ENCODE data around the gene TET1.
"Not testable (repeated sequence)": the region's sequence is repeated elsewhere in the genome, so short reads cannot be mapped to it uniquely, and the experiment has no call there.

Gene TET1

DNA sequence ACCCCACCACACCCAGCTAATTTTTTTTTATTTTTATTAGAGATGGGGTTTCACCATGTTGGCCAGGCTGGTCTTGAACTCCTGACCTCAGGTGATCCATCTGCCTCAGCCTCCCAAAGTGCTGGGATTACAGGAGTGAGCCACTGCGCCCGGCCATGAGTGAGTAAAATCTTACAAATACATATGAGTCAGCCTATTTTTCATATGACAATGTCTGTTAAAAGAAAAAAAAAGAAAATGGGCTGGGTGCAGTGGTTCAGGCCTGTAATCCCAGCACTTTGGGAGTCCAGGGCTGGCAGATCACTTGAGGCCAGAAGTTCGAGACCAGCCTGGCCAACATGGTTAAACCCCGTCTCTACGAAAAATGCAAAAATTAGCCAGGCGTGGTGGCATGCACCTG, 24.1 kb downstream of the TET1 start:
- H3K27me3 Mint-ChIP-seq (ENCODE audit: low read depth); H3K4me3 Mint-ChIP-seq; H3K4me1 Mint-ChIP-seq (ENCODE audit: low read depth); H3K36me3 Mint-ChIP-seq (ENCODE audit: low read depth); DNase-seq (ENCODE audit: low spot score); H3K27ac Mint-ChIP-seq; H3K9me3 Mint-ChIP-seq: not testable (repeated sequence)

DNA sequence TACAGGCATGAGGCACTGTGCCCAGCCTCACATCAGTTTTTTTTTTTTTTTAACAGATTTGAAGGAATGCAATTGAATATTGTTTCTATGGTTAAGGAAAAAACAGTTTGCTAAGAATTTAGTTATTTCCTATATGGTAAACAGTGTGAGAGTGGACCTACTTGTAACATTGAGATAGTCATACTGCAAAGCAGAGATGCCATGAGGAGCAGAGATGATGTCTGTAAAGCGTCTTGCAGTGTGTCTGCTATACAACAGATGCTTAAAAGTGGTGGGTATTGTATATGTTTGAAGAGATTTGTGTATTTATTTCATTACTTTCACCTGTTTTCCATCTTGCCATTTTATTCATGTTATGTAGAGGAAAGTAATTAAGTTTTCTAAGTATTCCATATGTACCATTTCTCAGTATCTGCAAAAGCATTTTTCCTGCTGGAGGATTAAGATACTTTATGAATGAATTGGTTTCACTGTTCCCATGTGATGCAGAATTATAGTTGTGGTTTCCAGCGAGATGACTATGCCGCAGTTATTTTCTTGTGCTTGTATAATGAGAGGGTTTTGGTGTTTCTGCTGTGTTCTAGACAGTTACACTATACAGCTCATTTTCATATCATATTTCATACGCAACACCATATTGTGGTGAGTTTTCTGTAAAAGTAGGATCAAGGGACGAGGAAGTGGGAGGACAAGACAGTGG, 26.6 kb downstream of the TET1 start:
- H3K9me3 Mint-ChIP-seq: no peaks in the 10 kb centered on the region
- H3K4me1 Mint-ChIP-seq (ENCODE audit: low read depth): peaks cover 3% of the 10 kb centered on the region
- H3K27ac Mint-ChIP-seq: no peak overlapping the region
- H3K4me3 Mint-ChIP-seq: no peak overlapping the region
- no peaks in the 10 kb centered on the region for H3K36me3 Mint-ChIP-seq (ENCODE audit: low read depth)
- no peak for DNase-seq (ENCODE audit: low spot score)
- H3K27me3 Mint-ChIP-seq (ENCODE audit: low read depth): peaks cover 3% of the 10 kb centered on the region

DNA sequence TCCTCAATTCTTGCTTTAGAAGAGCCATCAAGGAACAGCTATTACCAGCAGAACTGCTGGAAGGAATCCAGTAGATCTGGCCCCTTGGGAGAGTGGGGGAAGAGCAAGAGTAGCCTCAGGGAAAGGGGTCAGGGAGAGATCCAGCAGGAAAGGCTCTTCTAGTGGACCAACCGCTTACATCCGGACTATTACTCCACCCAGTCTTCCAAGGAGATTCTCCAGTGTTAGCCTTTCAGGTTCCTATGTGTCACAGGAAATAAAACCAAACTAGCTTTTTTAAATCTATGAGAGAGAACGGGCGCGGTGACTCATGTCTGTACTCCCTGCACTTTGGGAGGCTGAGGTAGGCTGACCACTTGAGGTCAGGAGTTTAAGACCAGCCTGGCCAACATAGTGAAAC, 34.3 kb downstream of the TET1 start:
- H3K9me3 Mint-ChIP-seq: no peaks in the 10 kb centered on the region
- peaks cover 4% of the 10 kb centered on the region for H3K27me3 Mint-ChIP-seq (ENCODE audit: low read depth)
- H3K27ac Mint-ChIP-seq: no peak overlapping the region
- DNase-seq (ENCODE audit: low spot score): no peak
- peaks cover 3% of the 10 kb centered on the region for H3K4me1 Mint-ChIP-seq (ENCODE audit: low read depth)
- no peak overlapping the region for H3K4me3 Mint-ChIP-seq
- no peaks in the 10 kb centered on the region for H3K36me3 Mint-ChIP-seq (ENCODE audit: low read depth)

DNA sequence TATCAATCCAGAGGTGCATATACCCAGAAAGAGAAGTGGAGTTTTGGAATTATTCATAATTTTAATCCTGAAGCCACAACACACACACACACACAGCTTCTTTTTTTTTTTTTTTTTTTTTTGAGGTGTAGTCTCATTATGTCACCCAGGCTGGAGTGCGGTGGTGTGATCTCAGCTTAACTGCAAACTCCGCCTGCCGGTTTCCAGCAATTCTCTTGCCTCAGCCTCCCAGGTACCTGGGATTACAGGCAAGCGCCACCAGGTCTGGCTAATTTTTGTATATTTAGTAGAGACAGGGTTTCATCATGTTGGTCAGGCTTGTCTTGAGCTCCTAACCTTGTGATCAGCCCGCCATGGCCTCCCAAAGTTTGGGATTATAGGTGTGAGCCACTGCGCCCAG, 35.4 kb downstream of the TET1 start:
- H3K4me3 Mint-ChIP-seq: no peak overlapping the region
- H3K9me3 Mint-ChIP-seq: no peaks in the 10 kb centered on the region

DNA sequence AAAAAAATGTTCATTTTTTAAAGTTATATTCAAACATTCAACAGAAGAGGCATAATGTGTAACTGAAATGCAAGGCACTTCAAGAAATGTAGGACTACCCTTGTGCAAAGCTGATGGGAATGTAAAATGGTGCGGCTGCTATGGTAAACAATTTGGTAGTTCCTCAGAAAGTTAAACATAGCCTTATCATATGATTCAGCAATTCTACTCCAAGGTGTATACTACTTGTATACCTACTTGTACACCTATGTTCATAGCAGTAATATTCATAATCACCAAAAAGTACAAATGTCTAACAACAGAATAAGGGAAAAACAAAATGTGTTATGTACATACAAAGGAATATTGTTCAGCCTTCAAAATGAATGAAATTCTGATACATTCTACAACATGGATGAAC, 37.3 kb downstream of the TET1 start:
- peaks cover 4% of the 10 kb centered on the region for H3K36me3 Mint-ChIP-seq (ENCODE audit: low read depth)
- no peak for DNase-seq (ENCODE audit: low spot score)
- H3K27ac Mint-ChIP-seq: no peak overlapping the region
- peaks cover 4% of the 10 kb centered on the region for H3K27me3 Mint-ChIP-seq (ENCODE audit: low read depth)
- no peaks in the 10 kb centered on the region for H3K9me3 Mint-ChIP-seq
- peaks cover 27% of the 10 kb centered on the region for H3K4me1 Mint-ChIP-seq (ENCODE audit: low read depth)
- no peak overlapping the region for H3K4me3 Mint-ChIP-seq

More for the DNA sequence above, 35.4 kb downstream of the TET1 start:
- Mint-ChIP-seq H3K4me1 (ENCODE audit: low read depth) (peaks cover 11% of the 10 kb centered on the region), H3K27me3 (ENCODE audit: low read depth) (peaks cover 4% of the 10 kb centered on the region), H3K36me3 (ENCODE audit: low read depth) (no peaks in the 10 kb centered on the region), H3K27ac (no peak overlapping the region)
- no peak for DNase-seq (ENCODE audit: low spot score)

DNA sequence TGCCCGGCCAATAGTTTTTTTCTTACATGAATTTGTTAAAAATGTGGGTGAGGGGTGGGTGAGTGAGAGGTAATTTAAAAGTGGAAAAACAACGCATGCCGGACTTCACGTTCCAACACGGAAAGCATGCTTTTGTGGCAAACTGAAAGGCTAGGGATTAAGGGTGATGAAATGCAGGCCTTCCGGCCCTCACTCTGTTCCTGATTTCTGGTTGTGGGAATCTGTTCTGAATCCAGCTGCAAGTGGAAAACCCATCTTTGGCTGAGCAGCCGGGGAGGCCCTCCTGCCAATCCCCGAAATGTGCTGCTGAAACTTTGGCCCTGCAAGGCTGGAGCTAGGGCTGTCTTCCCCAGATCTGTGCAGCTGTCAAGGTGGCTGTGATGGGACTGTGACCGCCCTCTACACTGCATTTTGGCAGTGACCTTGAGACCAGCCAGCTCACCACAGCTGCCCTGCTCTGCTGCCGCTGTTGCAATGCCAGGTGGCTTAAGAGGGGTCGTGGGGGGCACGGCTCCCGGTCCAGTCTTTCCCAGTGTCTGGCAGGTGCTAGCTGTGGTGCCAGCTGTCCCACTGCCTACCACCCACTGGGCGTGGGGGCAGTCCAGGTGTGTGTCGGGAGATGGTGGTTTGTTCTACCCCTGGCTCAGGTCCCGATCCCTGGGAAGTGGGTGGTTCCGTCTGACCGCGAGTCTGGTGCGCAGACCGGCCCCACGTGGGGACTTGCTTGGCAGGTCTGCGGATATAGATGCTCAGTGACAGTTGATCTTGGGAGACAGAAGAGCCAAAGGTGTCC, 39.0 kb downstream of the TET1 start:
- Mint-ChIP-seq H3K27ac (no peak overlapping the region), H3K9me3 (no peaks in the 10 kb centered on the region), H3K36me3 (ENCODE audit: low read depth) (peaks cover 9% of the 10 kb centered on the region), H3K4me1 (ENCODE audit: low read depth) (peaks cover 34% of the 10 kb centered on the region), H3K27me3 (ENCODE audit: low read depth) (no peaks in the 10 kb centered on the region), H3K4me3 (peak overlapping the region; percentile 3)
- no peak for DNase-seq (ENCODE audit: low spot score)

DNA sequence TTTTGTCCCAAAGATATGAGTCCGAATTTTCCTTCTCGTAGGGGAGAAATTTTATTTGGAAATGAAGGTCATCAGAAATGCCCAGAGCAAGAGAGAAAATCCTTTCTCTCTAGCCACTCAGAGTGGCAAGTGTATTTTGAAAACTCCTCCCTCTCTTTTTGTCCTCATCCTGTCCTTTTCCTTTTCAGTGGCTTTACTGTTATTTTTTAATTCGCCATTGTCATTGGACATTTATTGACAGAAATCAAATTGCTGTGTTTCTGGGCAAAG, 39.6 kb downstream of the TET1 start:
- H3K4me3 Mint-ChIP-seq: peak overlapping the region; percentile 82

DNA sequence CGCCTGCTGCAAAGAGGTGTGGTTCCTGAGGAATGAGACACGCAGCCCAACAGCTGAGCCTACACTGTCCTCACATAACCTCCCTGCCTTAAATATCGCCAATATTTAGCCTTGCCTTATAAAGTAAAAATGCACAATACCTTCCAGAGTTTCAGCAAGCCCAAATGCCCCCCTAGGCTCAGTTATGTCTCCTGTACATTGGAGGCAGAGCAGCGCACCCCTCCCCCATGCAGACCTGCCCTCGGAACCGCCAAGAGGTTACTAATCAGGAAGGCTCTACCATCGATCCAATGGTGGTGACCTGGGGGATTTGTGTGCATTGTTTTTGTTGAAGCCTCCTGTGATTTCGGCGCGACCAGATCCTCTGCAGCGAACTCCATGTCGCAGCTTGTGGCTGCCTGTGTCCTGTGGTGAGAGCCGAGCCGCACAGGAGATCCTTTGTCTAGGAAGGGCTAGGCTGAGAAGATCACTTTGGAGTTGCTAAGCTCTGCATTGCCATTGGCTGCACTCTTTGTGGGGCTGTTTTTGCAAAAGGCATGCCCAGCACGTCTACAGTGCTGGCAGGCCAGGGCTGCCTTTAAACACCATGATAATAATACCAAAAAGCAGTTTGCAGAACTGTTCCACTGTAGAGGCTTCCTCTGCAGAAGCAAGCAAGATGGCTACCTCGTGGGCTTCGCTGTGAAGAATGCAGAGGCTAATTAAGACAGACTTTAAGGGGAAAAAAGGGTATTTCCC, 40.1 kb downstream of the TET1 start:
- peak; percentile 51 for DNase-seq (ENCODE audit: low spot score)
- peaks cover 32% of the 10 kb centered on the region for H3K4me1 Mint-ChIP-seq (ENCODE audit: low read depth)
- no peaks in the 10 kb centered on the region for H3K9me3 Mint-ChIP-seq

More for the DNA sequence above, 39.6 kb downstream of the TET1 start:
- Mint-ChIP-seq H3K27me3 (ENCODE audit: low read depth) (no peaks in the 10 kb centered on the region), H3K27ac (no peak overlapping the region), H3K9me3 (no peaks in the 10 kb centered on the region), H3K36me3 (ENCODE audit: low read depth) (peaks cover 9% of the 10 kb centered on the region), H3K4me1 (ENCODE audit: low read depth) (peaks cover 34% of the 10 kb centered on the region)
- no peak for DNase-seq (ENCODE audit: low spot score)

DNA sequence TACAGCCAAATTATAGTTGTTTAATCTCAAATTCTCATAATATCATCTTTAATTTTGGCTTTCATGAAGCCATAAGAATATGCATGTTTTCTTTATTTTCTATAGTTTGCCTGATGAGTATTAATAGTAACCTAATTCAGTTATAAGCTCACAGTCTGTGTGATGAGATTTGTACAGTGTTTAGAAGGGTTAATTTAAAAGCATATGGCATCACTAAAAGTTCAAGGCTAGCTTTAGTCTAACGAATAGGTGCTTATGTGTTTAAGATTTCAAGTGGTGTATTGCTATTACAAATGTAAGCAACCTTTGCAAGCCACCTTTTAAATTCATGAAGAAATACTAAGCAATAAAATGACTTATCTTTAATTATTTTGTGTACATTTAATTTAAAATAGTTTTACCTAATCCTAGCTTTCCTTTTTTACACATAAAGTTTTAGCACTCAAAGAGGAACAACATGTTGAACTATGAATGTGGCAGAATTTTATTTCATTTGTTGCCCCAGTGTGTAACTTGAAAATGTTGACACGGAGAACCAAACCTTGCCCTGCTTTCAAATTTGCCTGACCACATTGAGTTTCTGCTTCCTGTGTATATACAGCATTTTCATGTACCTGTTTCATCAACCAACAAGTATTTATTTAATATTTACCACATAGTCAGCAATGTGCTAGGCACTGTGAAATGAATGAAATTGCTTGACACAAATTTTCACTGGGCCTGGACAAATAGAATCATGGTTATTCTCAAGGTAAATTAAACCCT, 41.5 kb downstream of the TET1 start:
- H3K4me1 Mint-ChIP-seq (ENCODE audit: low read depth): peaks cover 31% of the 10 kb centered on the region
- peak overlapping the region; percentile 82 for H3K4me3 Mint-ChIP-seq
- no peaks in the 10 kb centered on the region for H3K27me3 Mint-ChIP-seq (ENCODE audit: low read depth)
- peaks cover 11% of the 10 kb centered on the region for H3K36me3 Mint-ChIP-seq (ENCODE audit: low read depth)
- DNase-seq (ENCODE audit: low spot score): no peak
- H3K9me3 Mint-ChIP-seq: no peaks in the 10 kb centered on the region
- H3K27ac Mint-ChIP-seq: peak overlapping the region; percentile 17

More for the DNA sequence above, 40.1 kb downstream of the TET1 start:
- H3K27ac Mint-ChIP-seq: peak overlapping the region; percentile 70
- H3K4me3 Mint-ChIP-seq: peak overlapping the region; percentile 82
- H3K36me3 Mint-ChIP-seq (ENCODE audit: low read depth): peaks cover 9% of the 10 kb centered on the region
- H3K27me3 Mint-ChIP-seq (ENCODE audit: low read depth): no peaks in the 10 kb centered on the region

DNA sequence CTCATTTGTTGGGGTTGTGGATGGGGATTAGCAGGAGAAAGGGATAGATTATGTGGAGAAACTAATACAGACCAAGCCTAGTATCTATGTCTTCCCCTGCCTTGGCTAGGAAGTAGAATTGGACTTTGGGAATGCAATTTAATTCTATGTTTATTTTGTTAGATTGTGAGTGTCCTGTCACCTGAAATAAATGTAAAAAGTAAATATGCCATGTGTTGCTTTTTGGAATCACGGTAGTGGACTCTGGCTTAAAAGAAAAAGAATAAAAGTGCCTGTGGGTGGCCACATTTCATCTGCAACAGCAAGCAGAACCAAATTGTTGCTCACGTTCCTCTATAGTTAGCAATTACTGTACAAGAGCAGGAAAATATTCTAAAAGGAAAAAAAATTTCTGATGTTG, 42.3 kb downstream of the TET1 start:
- Mint-ChIP-seq H3K27ac (no peak overlapping the region), H3K36me3 (ENCODE audit: low read depth) (peaks cover 11% of the 10 kb centered on the region), H3K4me3 (peak overlapping the region; percentile 62), H3K4me1 (ENCODE audit: low read depth) (peaks cover 31% of the 10 kb centered on the region), H3K9me3 (no peaks in the 10 kb centered on the region), H3K27me3 (ENCODE audit: low read depth) (no peaks in the 10 kb centered on the region)
- no peak for DNase-seq (ENCODE audit: low spot score)

DNA sequence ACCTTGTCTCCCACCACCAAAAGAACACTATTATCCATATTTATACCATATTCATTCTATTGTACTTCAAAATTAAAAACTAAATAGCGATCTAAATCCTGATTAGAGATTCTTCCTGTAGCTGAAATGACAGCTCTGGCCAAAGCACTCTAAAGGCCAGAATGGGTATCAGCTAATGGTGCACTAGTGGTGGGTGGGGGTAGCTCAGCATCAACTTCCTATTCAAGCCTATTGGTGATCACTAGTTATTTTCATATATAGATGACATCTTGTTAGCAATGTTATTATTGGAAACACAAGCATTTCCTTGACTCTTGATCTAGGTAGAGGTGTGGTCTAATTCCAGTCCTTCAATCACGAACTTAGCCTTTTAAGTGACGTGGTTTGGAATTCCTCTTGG, 43.6 kb downstream of the TET1 start:
- Mint-ChIP-seq H3K27me3 (ENCODE audit: low read depth) (no peaks in the 10 kb centered on the region), H3K9me3 (no peaks in the 10 kb centered on the region), H3K4me1 (ENCODE audit: low read depth) (peaks cover 31% of the 10 kb centered on the region), H3K36me3 (ENCODE audit: low read depth) (peaks cover 11% of the 10 kb centered on the region), H3K27ac (no peak overlapping the region), H3K4me3 (no peak overlapping the region)
- no peak for DNase-seq (ENCODE audit: low spot score)

DNA sequence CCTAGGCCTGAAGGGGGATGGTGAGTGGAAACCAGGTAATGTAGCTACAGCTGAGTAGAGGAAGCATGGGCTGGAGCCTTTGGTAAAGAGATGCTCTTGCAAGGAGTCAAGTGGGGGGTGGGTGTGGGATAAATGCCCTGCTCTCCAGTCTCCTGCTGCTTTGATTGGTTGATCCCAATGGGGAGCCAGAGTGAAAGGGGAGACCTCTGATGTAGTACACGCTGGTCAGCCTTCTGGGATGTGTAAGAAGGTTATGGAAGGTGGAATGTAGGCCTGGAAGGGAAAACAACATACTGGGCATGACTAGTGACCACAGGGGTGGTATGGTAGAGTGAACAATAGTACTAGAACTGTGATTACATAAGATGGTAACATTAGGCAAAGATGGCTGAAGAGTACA, 44.3 kb downstream of the TET1 start:
- no peak for DNase-seq (ENCODE audit: low spot score)
- peaks cover 31% of the 10 kb centered on the region for H3K4me1 Mint-ChIP-seq (ENCODE audit: low read depth)
- H3K36me3 Mint-ChIP-seq (ENCODE audit: low read depth): peaks cover 11% of the 10 kb centered on the region
- H3K4me3 Mint-ChIP-seq: no peak overlapping the region
- no peaks in the 10 kb centered on the region for H3K9me3 Mint-ChIP-seq
- no peaks in the 10 kb centered on the region for H3K27me3 Mint-ChIP-seq (ENCODE audit: low read depth)
- no peak overlapping the region for H3K27ac Mint-ChIP-seq

DNA sequence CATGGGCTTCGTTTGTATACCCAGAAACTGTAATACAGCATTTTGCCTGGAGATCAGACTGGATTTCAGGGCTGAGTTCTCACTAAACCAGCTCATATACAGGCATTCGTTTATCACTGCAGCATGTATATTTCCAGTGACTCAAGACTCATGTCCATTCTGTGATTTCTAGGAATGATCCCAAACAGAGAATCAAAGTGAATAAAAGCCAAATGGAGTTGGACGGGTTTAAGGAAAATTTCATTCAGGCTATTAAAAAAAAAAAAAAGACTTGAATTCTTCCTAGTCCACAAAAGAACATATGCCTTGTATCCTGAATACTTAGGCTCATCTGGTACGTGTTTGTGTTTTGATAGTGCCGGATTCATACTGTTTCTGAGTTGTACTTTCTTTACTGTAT, 46.8 kb downstream of the TET1 start:
- H3K36me3 Mint-ChIP-seq (ENCODE audit: low read depth): peaks cover 11% of the 10 kb centered on the region
- no peak overlapping the region for H3K27ac Mint-ChIP-seq
- H3K9me3 Mint-ChIP-seq: no peaks in the 10 kb centered on the region
- peaks cover 11% of the 10 kb centered on the region for H3K4me1 Mint-ChIP-seq (ENCODE audit: low read depth)
- H3K4me3 Mint-ChIP-seq: no peak overlapping the region
- DNase-seq (ENCODE audit: low spot score): no peak
- no peaks in the 10 kb centered on the region for H3K27me3 Mint-ChIP-seq (ENCODE audit: low read depth)

DNA sequence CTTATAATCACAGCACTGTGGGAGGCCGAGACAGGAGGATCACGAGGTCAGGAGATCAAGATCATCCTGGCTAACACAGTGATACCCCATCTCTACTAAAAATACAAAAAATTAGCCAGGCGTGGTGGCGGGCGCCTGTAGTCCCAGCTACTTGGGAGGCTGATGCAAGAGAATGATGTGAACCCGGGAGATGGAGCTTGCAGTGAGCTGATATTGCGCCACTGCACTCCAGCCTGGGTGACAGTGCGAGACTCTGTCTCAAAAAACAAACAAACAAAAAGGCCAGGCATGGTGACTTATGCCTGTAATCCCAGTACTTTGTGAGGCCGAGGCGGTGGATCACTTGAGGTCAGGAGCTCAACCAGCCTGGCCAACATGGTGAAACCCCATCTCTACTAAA, 49.9 kb downstream of the TET1 start:
- not testable (repeated sequence) for H3K9me3 Mint-ChIP-seq; H3K4me3 Mint-ChIP-seq; H3K27ac Mint-ChIP-seq; DNase-seq (ENCODE audit: low spot score); H3K4me1 Mint-ChIP-seq (ENCODE audit: low read depth); H3K27me3 Mint-ChIP-seq (ENCODE audit: low read depth); H3K36me3 Mint-ChIP-seq (ENCODE audit: low read depth)
